ENCODE results near the gene CCDC122. TPM values are rescaled to one million over a fixed set of nuclear protein-coding genes. Genes with fewer than 3 reads are reported as not detected.

CCDC122 gene
- total and polyA plus RNA-seq, 2 of the 8 experiments (the other 6 are each of a cell fraction or from before 2014, with no cell fraction given), result 2.9 to 5.8 TPM

DNA sequence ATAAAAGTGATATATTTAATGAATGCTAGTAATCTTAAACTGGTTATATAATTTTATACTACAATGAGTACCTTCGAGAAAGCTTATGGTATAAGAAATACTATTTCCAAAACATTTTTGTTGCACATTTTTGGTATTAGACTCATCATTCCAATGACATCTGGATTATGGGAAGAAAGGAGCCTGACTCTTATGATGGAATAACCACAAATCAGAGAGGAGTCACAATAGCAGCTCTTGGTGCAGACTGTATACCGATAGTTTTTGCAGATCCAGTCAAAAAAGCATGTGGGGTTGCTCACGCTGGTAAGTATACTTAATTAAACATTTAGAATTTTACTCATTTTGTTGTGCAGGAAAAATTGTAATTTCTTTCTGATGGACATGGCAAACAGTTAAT lies 4.1 kb upstream of the CCDC122 start:
- Histone ChIP-seq H3K14ac (ENCODE audit: insufficient read length) (no peak overlapping the region), H2BK15ac (ENCODE audit: low read length) (no peak overlapping the region), H2AK5ac (ENCODE audit: low read depth, low read length) (no peak overlapping the region), H4K5ac (ENCODE audit: insufficient read length, low read depth, low read length) (no peak overlapping the region), H3K79me1 (ENCODE audit: low read depth, low read length) (no peaks in the 10 kb centered on the region), H2BK120ac (replicated peaks; ENCODE audit: low read depth, low read length) (no peak overlapping the region), H2BK5ac (ENCODE audit: low read depth, low read length) (no peak overlapping the region), H3K4ac (replicated peaks; ENCODE audit: insufficient read length, low read depth, low read length) (no peak overlapping the region), H2BK12ac (ENCODE audit: low read depth, low read length) (no peak overlapping the region), H3K27me3 (replicated peaks in 1 of 4; ENCODE audit: control insufficient read depth in 3 of 4, extremely low read depth in 1 of 4, insufficient read depth in 3 of 4, low read length in 3 of 4) (peaks cover 0 to 8% (median 4%) of the 10 kb centered on the region in 4 experiments; a peak in 4 of 7 replicates), H3K23ac (ENCODE audit: insufficient read length) (no peak overlapping the region), H4K91ac (replicated peaks; ENCODE audit: insufficient read length, low read length) (no peak overlapping the region), H3K9me3 (ENCODE audit: insufficient read depth in 2 of 2, low read depth in 1 of 2, low read length in 1 of 2) (no peaks in the 10 kb centered on the region), H2BK20ac (ENCODE audit: low read length) (no peak overlapping the region), H3K56ac (replicated peaks; ENCODE audit: insufficient read length, low read depth, low read length) (no peak overlapping the region), H3K4me3 (ENCODE audit: extremely low read depth in 1 of 4, insufficient read depth in 2 of 4, low read depth in 3 of 4, low read length in 4 of 4) (no peak overlapping the region), H3K4me2 (ENCODE audit: insufficient read depth in 1 of 2, low read depth in 2 of 2, low read length in 2 of 2) (no peak overlapping the region), H4K20me1 (replicated peaks in 1 of 2; ENCODE audit: control insufficient read depth in 1 of 2, insufficient read depth in 2 of 2, low read length in 2 of 2) (no peaks in the 10 kb centered on the region), H3K9ac (replicated peaks in 1 of 4; ENCODE audit: extremely low read depth in 1 of 4, low read depth in 3 of 4, low read length in 3 of 4) (no peak overlapping the region), H2AFZ (ENCODE audit: low read length) (no peak overlapping the region), H3K27ac (ENCODE audit: low read depth, low read length) (no peak overlapping the region), H3K4me1 (replicated peaks in 1 of 4; ENCODE audit: control insufficient read depth in 3 of 4, insufficient read depth in 4 of 4, low read length in 3 of 4) (peaks cover 0 to 3% (median 1%) of the 10 kb centered on the region in 4 experiments; a peak in 4 of 7 replicates), H3K23me2 (ENCODE audit: low read depth, low read length) (peaks cover 7% of the 10 kb centered on the region; the same call in 1 of the 2 replicates), H3K18ac (ENCODE audit: extremely low read depth, low read length) (no peak overlapping the region), H3K79me2 (ENCODE audit: control insufficient read depth in 1 of 2, insufficient read depth in 2 of 2, low read length in 2 of 2) (no peaks in the 10 kb centered on the region), H3K36me3 (ENCODE audit: control insufficient read depth in 2 of 4, insufficient read depth in 4 of 4, low read length in 3 of 4) (no peaks in the 10 kb centered on the region), H4K8ac (ENCODE audit: extremely low read depth, insufficient read depth, low read length) (no peak overlapping the region)
- DNase-seq (ENCODE audit: low read depth in 1 of 2, low spot score in 2 of 2), result no peak
- CTCF ChIA-PET (ENCODE audit: partially characterized antibody), result no interaction called here
- WGBS, 2 experiments (ENCODE audit: extremely low coverage in 1 of 2, insufficient coverage in 1 of 2, insufficient read length in 1 of 2, insufficient replicate concordance in 2 of 2, low coverage in 1 of 2, low lambda C conversion rate in 2 of 2, missing lambda C conversion rate in 1 of 2), result 87% methylated on average over 3 of the region's 3 CpGs; no CpG with 5 or more reads in 1 of the 2 experiments
- POLR2A ChIA-PET (ENCODE audit: partially characterized antibody), result interaction anchor here (1.1 kb wide), 1 partner anchor 552 kb away, joined by 3 read pairs; no protein-coding TSS in a partner anchor
- no peak for TF ChIP-seq JUND (IDR thresholded peaks at IDR 0.05; ENCODE audit: low read length)
- TF ChIP-seq CEBPB (IDR thresholded peaks at IDR 0.05; ENCODE audit: low read depth, low read length), result no peak
- no peak for TF ChIP-seq BCL11A (IDR thresholded peaks at IDR 0.05; ENCODE audit: low read depth in 2 of 2, low read length in 2 of 2)
- no peak for TF ChIP-seq GTF2F1 (IDR thresholded peaks at IDR 0.05; ENCODE audit: borderline replicate concordance, low read depth, low read length)
- TF ChIP-seq CTCF (IDR thresholded peaks at IDR 0.05; ENCODE audit: control extremely low read depth in 1 of 3, insufficient read depth in 1 of 3, low read depth in 1 of 3, low read length in 3 of 3), result no peak
- TF ChIP-seq SP2 (IDR thresholded peaks at IDR 0.05; ENCODE audit: low read length), result no peak
- no peak for TF ChIP-seq SP4 (IDR thresholded peaks at IDR 0.05; ENCODE audit: low read length)
- no peak for TF ChIP-seq HDAC6 (IDR thresholded peaks at IDR 0.05; ENCODE audit: low read depth, low read length)
- TF ChIP-seq BRCA1 (IDR thresholded peaks at IDR 0.05; ENCODE audit: low read depth, low read length), result no peak
- no peak for FAIRE-seq
